ENCODE data around the gene TADA3.

The TADA3 gene

DNA sequence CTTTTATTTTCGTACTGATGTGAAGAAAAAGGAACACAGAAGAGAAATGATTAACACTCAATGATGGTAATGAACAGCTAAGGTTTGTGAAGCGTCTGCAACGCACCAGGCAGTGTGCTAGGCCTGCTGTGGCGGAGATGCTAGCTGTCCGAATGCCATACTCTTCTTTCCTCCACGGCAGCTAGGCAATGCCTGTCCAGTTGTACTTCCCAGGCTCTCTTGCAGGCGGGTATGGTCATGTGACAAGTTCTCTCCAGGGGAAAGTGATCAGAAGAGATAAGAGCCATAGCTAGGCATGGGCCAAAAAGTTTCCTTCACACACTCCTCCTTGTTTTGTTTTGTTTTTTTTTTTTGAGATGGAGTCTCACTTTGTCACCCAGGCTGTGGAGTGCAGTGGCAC lies 6.7 kb downstream of the TADA3 start:
- TF ChIP-seq POLR2AphosphoS5 (IDR thresholded peaks at IDR 0.05; ENCODE audit: low read depth) (no peak), GABPA (IDR thresholded peaks at IDR 0.05; ENCODE audit: low read depth) (no peak), SPI1 (IDR thresholded peaks at IDR 0.05; ENCODE audit: borderline replicate concordance, low read depth) (no peak)
- TF ChIP-seq, protein P1, sequence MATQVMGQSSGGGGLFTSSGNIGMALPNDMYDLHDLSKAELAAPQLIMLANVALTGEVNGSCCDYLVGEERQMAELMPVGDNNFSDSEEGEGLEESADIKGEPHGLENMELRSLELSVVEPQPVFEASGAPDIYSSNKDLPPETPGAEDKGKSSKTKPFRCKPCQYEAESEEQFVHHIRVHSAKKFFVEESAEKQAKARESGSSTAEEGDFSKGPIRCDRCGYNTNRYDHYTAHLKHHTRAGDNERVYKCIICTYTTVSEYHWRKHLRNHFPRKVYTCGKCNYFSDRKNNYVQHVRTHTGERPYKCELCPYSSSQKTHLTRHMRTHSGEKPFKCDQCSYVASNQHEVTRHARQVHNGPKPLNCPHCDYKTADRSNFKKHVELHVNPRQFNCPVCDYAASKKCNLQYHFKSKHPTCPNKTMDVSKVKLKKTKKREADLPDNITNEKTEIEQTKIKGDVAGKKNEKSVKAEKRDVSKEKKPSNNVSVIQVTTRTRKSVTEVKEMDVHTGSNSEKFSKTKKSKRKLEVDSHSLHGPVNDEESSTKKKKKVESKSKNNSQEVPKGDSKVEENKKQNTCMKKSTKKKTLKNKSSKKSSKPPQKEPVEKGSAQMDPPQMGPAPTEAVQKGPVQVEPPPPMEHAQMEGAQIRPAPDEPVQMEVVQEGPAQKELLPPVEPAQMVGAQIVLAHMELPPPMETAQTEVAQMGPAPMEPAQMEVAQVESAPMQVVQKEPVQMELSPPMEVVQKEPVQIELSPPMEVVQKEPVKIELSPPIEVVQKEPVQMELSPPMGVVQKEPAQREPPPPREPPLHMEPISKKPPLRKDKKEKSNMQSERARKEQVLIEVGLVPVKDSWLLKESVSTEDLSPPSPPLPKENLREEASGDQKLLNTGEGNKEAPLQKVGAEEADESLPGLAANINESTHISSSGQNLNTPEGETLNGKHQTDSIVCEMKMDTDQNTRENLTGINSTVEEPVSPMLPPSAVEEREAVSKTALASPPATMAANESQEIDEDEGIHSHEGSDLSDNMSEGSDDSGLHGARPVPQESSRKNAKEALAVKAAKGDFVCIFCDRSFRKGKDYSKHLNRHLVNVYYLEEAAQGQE (IDR thresholded peaks at IDR 0.05; ENCODE audit: insufficient replicate concordance, low read depth), result no peak
- TF ChIP-seq, protein P2, sequence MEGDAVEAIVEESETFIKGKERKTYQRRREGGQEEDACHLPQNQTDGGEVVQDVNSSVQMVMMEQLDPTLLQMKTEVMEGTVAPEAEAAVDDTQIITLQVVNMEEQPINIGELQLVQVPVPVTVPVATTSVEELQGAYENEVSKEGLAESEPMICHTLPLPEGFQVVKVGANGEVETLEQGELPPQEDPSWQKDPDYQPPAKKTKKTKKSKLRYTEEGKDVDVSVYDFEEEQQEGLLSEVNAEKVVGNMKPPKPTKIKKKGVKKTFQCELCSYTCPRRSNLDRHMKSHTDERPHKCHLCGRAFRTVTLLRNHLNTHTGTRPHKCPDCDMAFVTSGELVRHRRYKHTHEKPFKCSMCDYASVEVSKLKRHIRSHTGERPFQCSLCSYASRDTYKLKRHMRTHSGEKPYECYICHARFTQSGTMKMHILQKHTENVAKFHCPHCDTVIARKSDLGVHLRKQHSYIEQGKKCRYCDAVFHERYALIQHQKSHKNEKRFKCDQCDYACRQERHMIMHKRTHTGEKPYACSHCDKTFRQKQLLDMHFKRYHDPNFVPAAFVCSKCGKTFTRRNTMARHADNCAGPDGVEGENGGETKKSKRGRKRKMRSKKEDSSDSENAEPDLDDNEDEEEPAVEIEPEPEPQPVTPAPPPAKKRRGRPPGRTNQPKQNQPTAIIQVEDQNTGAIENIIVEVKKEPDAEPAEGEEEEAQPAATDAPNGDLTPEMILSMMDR (IDR thresholded peaks at IDR 0.05; ENCODE audit: insufficient read depth, low read length), result no peak
- Histone ChIP-seq H3K4me3 (replicated peaks; ENCODE audit: insufficient read depth, low read length) (no peak overlapping the region), H3K27me3 (ENCODE audit: insufficient read depth, poor library complexity, severe bottlenecking) (no peaks in the 10 kb centered on the region), H3K27ac (replicated peaks) (0 out of 2 replicates have a peak overlapping the region, but pooled peaks have one; percentile 7)
- DNase-seq (ENCODE audit: low read depth in 1 of 2, low spot score in 1 of 2), result no peak

DNA sequence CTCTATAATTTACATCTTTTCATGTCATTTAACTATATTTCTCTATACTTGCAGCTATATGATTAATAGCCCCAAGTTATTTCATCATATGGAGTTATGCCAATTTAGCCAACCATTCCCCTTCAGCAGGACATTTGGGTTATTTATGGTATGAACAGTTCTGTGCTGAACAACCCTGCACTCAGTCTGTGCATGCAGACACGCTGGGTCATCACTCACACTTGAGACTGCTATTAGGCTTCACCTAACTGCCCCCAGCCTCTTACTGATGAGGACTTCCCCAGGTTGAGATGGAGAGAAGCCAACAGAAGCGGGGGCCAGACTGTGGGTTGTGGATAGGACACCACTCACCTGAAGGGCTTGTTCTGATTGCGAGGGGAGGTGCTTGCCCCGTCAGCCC lies 7.3 kb downstream of the TADA3 start:
- H3K27me3 ChIP-seq (ENCODE audit: insufficient read depth, poor library complexity, severe bottlenecking), result no peaks in the 10 kb centered on the region
- TF ChIP-seq POLR2AphosphoS5 (IDR thresholded peaks at IDR 0.05; ENCODE audit: low read depth) (no peak), SPI1 (IDR thresholded peaks at IDR 0.05; ENCODE audit: borderline replicate concordance, low read depth) (no peak), GABPA (IDR thresholded peaks at IDR 0.05; ENCODE audit: low read depth) (no peak)
- TF ChIP-seq, protein P1 (IDR thresholded peaks at IDR 0.05; ENCODE audit: insufficient replicate concordance, low read depth), result no peak
- TF ChIP-seq, protein P2 (IDR thresholded peaks at IDR 0.05; ENCODE audit: insufficient read depth, low read length), result no peak
- no peak overlapping the region for H3K27ac ChIP-seq (replicated peaks)
- no peak for DNase-seq (ENCODE audit: low read depth in 1 of 2, low spot score in 1 of 2)
- no peak overlapping the region for H3K4me3 ChIP-seq (replicated peaks; ENCODE audit: insufficient read depth, low read length)

DNA sequence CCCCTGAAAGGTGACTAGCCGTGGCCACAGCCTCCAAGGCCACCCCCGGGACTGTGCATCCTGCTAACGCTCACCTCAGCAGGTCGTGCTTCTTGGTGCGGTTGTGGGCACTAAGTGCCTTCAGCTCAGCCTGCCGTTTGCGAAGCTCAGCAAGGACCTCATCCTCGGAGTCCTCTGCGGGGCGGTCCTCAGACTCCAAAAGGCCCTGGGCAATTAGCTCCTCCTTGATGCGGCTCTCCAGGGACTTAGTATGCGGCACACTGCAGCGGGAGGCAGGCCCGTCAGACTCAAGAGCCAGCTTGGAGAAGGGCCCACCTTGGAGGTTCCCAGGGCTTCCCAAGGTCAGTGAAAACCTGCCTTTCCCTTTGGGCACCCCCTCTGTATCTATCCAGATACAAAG lies 8.3 kb downstream of the TADA3 start:
- Histone ChIP-seq H3K27ac (replicated peaks) (no peak overlapping the region), H3K27me3 (ENCODE audit: insufficient read depth, poor library complexity, severe bottlenecking) (no peaks in the 10 kb centered on the region), H3K4me3 (replicated peaks; ENCODE audit: insufficient read depth, low read length) (no peak overlapping the region)
- no peak for DNase-seq (ENCODE audit: low read depth in 1 of 2, low spot score in 1 of 2)
- no peak for TF ChIP-seq GABPA (IDR thresholded peaks at IDR 0.05; ENCODE audit: low read depth)
- no peak for TF ChIP-seq SPI1 (IDR thresholded peaks at IDR 0.05; ENCODE audit: borderline replicate concordance, low read depth)
- TF ChIP-seq, protein P1 (IDR thresholded peaks at IDR 0.05; ENCODE audit: insufficient replicate concordance, low read depth), result no peak
- no peak for TF ChIP-seq POLR2AphosphoS5 (IDR thresholded peaks at IDR 0.05; ENCODE audit: low read depth)
- TF ChIP-seq, protein P2 (IDR thresholded peaks at IDR 0.05; ENCODE audit: insufficient read depth, low read length), result no peak
